ENCODE measurements around the gene GSG1L.

Gene GSG1L

GRCh38 chr16:27922433-27922832 lies 141.1 kb downstream of the GSG1L start:
- DNase-seq (ENCODE audit: low read depth in 2 of 2): no peak
- no peak for TF ChIP-seq CTCF (IDR thresholded peaks at IDR 0.05; ENCODE audit: low read depth, low read length)
- no peak overlapping the region for H3K4me3 ChIP-seq (replicated peaks in 1 of 2; ENCODE audit: low read depth in 2 of 2, low read length in 2 of 2)

- no peak overlapping the region for H3K4me3 ChIP-seq (replicated peaks in 1 of 2; ENCODE audit: low read depth in 2 of 2, low read length in 2 of 2)
- TF ChIP-seq CTCF (IDR thresholded peaks at IDR 0.05; ENCODE audit: low read depth, low read length): no peak
- no peak for DNase-seq (ENCODE audit: low read depth in 2 of 2)
Observed at GRCh38 chr16:27921134-27921533, 142.4 kb downstream of the GSG1L start.

- peak; percentile 9 for TF ChIP-seq CTCF (IDR thresholded peaks at IDR 0.05; ENCODE audit: low read depth, low read length)
- no peak for DNase-seq (ENCODE audit: low read depth in 2 of 2)
- H3K4me3 ChIP-seq (replicated peaks in 1 of 2; ENCODE audit: low read depth in 2 of 2, low read length in 2 of 2): no peak overlapping the region
Observed at GRCh38 chr16:27920391-27920891, 143.1 kb downstream of the GSG1L start.

- no peak for TF ChIP-seq CTCF (IDR thresholded peaks at IDR 0.05; ENCODE audit: low read depth, low read length)
- DNase-seq (ENCODE audit: low read depth in 2 of 2): peak in 1 of 2 donors; percentile 11
- H3K4me3 ChIP-seq (replicated peaks in 1 of 2; ENCODE audit: low read depth in 2 of 2, low read length in 2 of 2): no peak overlapping the region
Observed at GRCh38 chr16:27918755-27919154, 144.8 kb downstream of the GSG1L start.

- TF ChIP-seq CTCF (IDR thresholded peaks at IDR 0.05; ENCODE audit: low read depth, low read length): no peak
- no peak overlapping the region for H3K4me3 ChIP-seq (replicated peaks in 1 of 2; ENCODE audit: low read depth in 2 of 2, low read length in 2 of 2)
- no peak for DNase-seq (ENCODE audit: low read depth in 2 of 2)
Observed at GRCh38 chr16:27917949-27918348, 145.6 kb downstream of the GSG1L start.

GRCh38 chr16:27911486-27911885 lies 152.0 kb downstream of the GSG1L start:
- no peak overlapping the region for H3K4me3 ChIP-seq (replicated peaks in 1 of 2; ENCODE audit: low read depth in 2 of 2, low read length in 2 of 2)
- DNase-seq (ENCODE audit: low read depth in 2 of 2): no peak
- no peak for TF ChIP-seq CTCF (IDR thresholded peaks at IDR 0.05; ENCODE audit: low read depth, low read length)

GRCh38 chr16:27907457-27907972 lies 156.0 kb downstream of the GSG1L start:
- H3K4me3 ChIP-seq (replicated peaks in 1 of 2; ENCODE audit: low read depth in 2 of 2, low read length in 2 of 2): no peak overlapping the region
- TF ChIP-seq CTCF (IDR thresholded peaks at IDR 0.05; ENCODE audit: low read depth, low read length): no peak
- no peak for DNase-seq (ENCODE audit: low read depth in 2 of 2)
